HG02938 (cell line): ENCODE results near the gene CSTF3.
"Not testable (repeated sequence)": the region's sequence is repeated elsewhere in the genome, so short reads cannot be mapped to it uniquely, and the experiment has no call there.

Source experiments
- ATAC-seq: cut with Tn5 transposase; IDR thresholded peaks from one replicate; pipeline ENCODE4 v1.9.1; 2021; ENCODE audit warnings: mild to moderate bottlenecking, moderate library complexity; ENCODE audit not compliant: unreplicated experiment

The CSTF3 gene

DNA sequence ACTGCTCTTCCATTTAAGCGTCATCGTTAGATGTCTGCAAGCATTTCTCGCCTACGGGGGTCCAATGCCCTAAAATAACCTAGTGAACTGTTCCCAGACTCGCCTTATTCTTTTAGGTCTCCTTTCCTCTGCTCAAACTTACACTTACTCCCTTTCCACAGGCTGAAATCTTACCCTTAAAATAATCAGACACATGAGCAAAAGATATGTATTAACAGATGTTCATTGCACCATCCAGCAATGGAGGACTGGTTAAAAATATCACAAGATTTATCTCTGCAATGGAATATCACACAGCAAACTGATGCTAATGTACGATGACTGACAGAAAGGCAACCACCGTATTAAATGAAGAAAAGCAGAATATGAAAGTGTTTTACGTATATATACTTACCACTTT lies 1.6 kb upstream of the CSTF3 start:
- no peak for ATAC-seq

DNA sequence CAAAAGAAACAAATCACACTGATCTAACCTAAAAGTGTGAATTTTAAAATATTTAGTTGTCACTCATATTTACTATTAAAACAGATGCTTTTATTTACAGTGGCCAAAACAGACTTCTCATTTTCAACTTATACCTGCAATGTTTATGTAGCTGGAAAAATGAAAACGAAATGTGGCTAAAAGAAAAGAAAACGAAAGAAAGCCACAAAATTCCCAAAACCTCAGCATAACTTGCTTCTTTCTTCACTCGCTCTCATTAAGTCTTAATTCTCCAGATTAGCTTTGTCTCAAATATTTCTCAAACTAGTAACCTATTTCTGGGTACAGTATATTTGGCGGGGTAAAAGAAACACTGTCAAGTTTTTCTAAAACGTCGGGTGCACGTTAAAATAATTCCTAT lies 693 bp downstream of the CSTF3 start:
- ATAC-seq = no peak

DNA sequence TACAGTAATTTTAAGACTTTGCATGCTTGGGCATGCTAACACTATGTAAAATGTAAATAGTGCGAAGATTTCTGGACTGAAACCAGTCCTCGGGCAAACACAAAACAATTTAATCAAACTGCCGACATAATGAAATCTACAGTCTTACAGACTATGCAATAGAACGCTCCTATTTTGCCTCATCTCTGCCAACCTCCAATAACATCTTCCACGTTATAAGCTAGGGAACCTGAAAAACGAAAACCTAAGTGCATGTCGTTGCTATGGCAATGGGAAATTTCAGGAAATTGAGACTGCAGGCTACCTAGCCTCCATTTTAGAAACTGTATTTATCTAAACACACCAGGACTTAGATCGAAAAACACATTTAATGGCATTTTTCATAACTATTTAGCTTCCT lies 1.1 kb downstream of the CSTF3 start:
- ATAC-seq = no peak

DNA sequence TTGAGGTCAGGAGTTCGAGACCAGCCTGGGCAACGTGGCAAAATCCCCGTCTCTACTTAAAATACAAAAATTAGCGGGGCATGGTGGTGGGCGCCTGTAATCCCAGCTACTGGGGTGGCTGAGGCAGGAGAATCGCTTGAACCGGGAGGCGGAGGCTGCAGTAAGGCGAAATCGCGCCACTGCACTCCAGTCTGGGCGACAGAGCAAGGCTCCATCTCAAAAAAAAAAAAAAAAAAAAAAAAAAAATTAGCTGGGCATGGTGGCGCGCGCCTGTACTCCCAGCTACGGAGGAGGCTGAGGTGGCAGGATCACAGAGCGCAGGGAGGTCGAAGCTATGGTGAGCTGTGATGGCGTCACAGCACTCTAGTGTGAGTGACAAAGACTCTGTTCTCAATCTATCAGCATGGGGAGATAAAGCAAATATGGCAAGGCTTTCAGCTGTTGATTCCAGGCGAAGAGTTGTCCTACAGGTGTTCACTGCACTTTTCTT lies 1.9 kb downstream of the CSTF3 start:
- not testable (repeated sequence) for ATAC-seq

DNA sequence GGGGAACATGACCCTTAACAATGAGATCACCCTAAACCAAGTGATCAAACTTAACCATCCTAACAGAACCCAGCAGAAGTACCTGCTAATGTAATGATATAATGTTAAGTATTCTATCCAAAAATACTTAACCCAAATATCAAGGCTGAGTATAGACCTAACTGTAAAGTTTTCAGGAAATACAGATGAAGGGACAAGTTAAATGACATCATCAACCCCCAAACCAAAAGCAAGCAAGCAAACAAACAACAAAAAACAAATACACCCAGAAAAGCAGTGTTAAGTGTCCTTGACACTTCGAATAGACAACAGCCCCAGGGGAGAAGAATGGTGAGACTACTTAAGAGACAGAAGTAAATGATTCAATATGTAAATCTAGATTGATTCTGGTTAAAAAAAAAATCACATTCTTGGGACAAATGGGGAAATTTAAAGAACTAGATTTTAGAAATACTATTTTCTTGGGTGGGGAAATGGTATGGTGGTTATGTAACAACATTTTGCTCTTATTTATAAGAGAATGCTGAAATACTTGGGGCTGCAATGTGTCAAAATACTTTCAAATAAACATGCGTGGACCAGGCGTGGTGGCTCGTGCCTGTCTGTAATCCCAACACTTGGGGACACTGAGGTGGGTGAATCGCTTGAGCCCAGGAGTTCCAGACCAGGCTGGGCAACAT lies 2.5 kb downstream of the CSTF3 start:
- no peak for ATAC-seq

DNA sequence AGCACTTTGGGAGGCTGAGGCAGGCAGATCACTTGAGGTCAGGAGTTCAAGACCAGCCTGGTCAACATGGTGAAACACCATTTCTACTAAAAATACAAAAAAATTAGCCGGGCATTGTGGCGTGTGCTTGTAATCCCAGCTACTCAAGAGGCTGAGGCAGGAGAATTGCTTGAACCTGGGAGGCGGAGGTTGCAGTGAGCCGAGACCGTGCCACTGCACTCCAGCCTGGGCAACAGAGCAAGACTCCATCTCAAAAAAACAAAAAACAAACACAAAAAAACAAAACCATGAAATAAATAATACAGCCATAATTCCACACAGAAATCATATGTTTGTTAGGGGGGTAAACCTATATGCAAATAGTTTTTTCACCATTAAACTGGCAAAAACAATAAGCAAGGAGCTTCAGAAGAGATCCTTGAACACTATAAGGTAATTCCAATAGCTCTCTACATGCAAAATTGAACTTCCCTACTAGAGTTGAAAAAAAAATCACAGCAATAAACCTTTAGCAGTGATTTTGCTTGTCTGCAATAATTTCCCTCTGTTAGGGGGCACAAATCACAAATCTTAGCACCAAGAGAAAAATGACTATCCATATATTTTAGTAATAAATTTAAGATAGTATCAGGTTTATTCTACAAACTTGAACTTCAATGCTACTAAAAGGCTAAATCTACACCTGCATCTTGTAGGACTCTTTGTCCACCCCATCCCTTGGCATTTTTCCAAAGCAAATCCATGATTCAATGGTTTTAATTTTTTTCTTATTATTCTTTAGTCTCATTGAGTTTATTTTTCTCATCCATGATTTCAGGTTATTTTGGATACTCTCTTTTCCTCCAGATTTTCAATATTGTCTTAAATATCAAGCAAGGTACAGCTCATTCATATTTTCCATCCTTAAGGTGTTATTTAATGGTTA lies 3.9 kb downstream of the CSTF3 start:
- ATAC-seq = no peak

DNA sequence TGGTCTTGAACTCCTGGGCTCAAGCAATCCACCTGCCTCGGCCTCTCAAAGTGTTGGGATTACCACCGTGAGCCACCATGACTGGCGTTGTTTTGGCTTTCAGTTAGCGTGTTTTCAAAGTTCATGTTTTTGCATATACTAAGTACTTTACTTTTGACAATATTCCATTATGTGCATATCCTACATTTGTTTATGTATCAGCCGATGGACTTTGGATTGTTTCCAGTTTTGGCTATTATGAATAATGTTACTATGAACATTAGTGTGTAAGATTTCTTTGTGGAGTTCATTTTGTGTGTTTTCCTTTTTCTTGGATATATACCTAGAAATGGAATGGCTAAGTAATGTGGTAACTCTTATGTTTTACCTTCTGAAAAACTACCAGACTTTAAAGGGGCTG lies 9.9 kb downstream of the CSTF3 start:
- no peak for ATAC-seq

DNA sequence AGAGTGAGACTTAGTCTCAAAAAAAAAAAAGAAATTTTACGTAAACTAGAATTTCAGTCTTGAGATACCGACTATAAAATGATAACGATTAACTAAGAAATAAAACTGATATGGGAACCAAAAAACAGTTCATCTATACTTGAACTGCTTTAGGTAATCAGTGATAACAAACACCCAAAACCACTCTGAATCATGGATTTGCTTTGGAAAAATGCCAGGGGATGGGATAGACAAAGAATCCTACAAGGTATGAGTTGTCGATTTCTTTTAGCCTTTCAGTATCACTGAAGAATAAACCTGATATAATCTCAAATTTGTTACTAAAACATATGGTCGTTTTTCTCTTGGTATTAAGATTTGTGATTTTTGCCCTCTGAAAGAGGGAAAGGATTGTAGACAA lies 13.7 kb downstream of the CSTF3 start:
- no peak for ATAC-seq

DNA sequence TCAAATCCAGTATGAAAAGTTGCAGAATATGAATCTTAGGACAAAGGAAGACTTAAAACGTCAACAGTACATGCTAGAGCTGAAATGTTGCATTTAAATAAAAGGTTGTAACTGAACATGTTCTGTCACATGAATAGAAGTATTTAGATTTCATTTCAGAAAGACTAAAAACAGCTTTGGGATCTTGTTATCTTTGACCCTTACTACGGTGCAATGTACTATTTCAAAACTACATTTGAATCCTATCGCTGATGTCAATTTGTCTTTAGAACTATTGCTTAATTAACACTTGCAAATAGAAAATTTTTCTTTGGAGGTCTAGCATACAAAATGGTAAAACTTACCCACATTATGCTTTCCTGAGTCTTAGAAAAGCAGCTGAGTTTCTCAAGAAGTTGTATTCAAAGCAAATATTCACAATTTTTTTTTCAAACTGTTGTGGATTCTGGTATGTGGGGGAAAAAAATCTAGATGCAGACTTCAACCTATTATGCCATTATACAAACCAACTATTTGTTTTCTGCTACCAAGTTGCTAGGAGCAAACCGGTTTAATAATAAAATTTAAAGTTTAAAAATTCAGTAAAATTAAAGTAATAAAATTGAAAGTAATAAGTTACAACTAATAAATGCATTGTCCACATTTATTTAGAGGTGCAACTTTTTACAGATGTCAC lies 25.4 kb downstream of the CSTF3 start:
- no peak for ATAC-seq

DNA sequence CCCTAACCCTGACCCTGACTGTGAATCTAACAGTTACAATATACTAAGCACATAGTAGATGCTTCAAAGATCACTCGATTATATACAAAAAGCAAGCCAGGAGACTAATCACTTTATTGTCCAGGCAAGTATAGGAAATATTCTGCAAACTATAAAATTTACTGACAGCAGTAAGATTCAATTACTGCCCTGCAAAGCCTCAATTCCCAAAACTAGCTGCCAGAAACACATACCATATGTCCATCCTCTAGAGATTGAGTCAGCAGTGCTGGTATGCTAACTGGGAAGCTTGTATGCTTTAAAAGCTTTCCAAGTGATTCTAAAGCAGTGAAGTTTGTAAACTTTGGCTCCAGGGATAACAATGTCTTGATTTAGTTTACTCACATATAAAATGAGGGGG lies 26.1 kb downstream of the CSTF3 start:
- no peak for ATAC-seq

DNA sequence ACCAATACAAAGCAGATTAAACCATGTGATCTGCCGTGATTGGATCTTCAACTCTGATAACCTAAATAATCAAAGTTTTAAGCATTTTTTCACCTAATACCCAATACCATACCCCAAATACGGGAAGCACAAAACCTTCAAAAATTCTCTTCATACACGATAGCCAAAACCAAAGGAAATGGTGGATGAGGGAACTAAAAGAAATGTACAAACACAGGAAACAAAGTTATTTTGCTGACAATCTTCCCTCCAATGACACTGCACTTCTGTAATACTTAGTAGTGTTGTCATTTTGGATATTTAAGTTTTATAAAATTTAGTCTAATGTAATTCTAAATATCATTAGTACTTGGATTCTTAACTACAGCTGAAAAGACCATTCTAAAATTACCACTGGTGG lies 27.0 kb downstream of the CSTF3 start:
- ATAC-seq = no peak

DNA sequence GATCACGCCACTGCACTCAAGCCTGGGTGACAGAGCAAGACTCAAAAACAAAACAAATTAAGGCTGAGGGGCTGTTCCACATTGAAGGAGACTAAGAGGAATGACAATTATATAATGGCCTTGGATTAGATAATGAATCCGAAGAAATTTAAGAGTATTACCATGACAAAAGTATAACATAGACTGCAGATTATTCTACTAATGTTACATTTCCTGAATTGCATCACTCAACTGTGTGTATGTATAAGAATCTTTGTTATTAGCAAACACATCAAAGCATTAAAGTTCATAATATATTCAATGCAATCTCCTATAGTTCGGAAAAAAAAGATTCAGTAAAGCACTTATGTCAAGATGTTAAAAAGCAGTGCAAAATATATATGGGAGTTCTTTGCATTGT lies 27.5 kb downstream of the CSTF3 start:
- no peak for ATAC-seq

DNA sequence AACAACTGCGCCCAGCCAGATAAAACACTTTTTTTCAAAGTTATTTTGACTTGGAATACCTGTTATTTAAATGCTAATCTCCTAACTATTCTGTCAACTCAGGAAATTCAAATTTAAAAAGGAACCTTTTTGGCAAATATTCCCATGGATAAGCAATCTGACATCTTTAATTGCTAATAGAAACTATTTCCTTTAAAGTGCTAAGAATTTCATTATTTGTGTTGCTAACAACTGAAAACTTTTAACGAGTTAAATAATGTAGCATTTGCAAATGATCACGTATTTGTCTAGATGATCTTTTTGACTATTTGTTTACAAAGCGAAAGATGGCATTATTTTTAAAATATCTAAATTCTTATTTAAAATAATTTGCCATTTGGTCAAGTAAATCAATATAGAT lies 28.8 kb downstream of the CSTF3 start:
- no peak for ATAC-seq

DNA sequence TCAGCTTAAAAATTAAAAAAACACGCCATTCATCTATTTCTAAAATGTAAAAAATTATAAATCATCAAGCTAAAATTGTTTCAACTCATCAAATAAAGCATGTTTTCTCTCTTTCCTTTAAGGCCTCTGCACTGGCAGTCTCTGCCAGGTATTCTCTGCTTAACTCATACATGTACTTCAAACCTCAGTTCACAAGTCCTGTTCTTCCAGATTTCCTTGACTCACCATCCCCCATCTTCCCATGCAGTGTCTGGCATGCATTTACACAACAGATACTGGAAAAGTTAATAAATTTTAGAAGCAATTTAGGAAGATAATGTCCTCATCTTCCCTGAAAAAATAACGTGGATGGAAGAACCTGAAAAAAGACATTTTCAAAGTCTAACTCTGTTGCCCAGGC lies 32.5 kb downstream of the CSTF3 start:
- no peak for ATAC-seq

DNA sequence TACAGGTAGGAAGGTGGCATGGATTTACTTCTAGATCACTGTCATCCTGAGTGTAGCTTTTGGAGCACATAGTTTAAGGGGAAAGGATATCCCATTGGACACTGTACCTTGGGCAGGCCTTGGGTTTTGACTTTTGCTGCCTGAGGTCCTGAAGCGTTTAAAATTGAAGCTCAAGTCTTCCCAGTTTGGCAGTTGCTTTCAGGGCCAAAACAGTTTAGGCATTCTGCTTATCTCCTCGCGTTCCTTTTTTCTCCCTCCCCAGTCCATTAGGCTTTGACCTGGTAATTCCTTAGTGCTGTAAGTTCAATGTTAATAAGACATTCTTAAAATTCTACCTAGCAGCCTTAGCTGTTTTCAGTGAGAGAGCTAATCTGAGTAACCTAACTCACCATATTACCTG lies 35.7 kb downstream of the CSTF3 start:
- ATAC-seq = no peak

DNA sequence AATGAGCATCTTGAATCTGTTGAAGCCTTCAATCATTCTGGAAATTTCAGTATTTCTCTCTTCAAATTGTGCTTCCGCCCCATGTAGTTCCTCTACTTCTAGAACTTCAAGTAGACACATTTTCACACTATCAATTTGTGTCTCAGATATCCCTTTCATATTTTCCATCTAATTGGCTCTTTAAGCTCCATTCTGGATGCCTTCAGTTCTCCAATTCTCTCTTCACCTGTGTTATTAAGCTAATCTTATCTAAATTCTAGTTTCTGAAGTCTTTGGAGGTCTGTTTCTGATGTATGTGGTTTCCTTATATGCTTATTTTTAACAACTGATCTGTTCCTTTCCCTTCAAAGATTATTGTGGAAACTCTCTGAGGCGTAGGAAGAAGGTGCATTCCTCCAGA lies 36.3 kb downstream of the CSTF3 start:
- ATAC-seq = no peak

DNA sequence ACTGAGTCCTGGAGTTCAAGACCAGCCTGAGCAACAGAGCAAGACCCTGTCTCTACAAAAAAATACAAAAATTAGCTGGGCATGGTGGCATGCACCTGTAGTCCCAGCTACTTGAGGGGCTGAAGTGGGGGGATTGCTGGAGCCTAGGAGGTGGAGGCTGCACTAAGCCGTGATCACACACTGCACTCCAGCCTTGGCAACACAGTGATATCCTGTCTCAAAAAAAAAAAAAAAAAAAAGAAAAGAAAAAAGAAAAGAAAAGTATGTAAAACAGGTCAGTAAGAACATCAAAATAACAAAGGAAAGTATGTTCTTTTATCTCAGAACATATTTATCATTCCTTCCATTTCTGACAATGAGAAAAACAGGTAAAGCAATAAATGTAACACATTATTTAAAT lies 38.6 kb downstream of the CSTF3 start:
- ATAC-seq = not testable (repeated sequence)

DNA sequence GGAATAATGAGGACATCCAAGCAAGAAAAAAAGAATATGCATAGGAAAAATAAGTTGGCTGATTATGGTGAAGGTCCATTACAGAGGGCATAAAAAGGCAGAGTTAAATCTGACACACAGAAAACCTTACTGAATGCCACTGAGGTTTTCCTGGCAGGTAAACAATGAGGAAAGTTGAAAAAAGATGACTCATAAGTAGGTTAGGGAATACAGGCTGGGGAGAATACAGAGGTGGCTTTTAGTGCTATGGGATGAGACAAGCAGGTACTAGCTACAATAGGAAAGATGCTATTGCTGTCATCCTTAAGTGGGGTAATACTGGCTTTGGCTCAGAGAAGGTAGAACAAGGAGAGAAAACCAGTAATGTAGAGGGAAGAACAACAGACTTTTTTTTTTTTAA lies 44.7 kb downstream of the CSTF3 start:
- ATAC-seq = no peak

DNA sequence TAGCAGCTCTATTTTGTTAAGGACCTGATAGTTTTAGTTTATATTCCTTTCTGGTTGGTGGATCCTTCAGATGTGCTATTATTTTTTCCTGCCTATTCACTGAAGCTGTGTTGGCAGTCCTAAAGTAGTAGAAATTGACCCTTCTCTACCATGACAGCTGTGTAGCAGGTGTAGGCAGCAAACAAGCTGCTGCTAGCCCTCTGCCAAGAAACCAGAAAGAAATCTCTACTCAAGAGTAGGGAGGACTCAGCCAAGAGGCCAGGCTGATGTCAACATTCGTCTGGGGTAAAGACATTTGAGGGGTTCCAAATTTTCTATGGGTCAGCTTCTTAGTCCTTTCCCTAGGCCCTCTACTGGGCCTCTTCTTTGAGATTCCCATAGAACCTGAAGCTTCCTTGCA lies 51.2 kb downstream of the CSTF3 start:
- no peak for ATAC-seq

DNA sequence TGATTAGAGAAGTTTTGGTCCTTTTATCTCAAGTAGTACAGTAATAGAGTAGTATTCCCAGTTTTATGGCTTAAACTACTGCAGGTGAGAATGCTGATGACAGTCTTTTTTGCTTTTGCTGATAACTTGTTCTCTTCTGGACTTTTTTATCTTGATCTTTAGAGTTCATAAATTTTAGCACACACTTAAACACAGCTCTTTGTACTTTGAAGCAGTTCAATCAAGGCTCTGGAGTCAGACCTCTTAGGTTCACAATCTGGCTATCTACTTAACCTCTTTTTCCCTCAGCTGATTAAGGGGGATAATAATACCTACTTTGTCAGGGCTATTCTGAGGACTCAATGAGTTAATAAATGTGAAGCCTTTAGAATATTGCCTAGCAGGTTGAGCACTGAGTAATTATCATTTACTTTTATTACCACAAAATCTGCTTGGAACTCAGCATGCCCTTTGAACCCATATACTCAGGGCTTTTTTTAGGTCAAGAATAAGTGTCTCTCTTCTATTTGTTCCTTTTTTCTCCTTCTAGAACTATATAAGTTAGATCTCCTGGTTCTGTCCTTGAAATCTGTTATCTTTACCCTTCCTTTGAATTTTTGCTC lies 51.9 kb downstream of the CSTF3 start:
- no peak for ATAC-seq

DNA sequence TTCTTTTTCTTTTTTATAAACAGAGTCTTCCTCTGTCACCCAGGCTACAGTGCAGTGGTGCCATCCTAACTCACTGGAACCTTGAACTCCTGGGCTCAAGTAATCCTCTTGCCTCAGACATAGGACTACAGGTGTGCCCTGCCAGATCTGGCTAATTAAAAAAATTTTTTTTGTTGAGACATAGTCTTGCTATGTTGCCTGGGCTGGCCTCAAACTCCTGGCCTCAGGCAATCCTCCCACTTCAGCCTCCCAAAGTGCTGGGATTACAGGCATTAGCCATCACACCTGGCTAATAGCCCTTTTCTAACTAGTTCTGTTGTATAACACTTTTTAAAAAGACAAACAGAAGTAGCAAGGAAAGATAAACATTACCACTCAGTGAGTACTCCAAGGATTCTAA lies 57.4 kb downstream of the CSTF3 start:
- ATAC-seq = no peak
